HepG2 (cell line): ENCODE measurements around the gene NAPEPLD. TPM values are rescaled to one million over a fixed set of nuclear protein-coding genes. Genes with fewer than 3 reads are reported as not detected.

Experiments
- BATF2 ChIP-seq: sonication (generic); formaldehyde crosslinking; IDR thresholded peaks from 2 replicates; pipeline ENCODE4 v1.8.0; 2022; ENCODE audit warnings: mild to moderate bottlenecking, missing genetic modification reagents, moderate library complexity
- E2F1 ChIP-seq: sonication (generic); formaldehyde crosslinking; IDR thresholded peaks from 2 replicates; pipeline ENCODE4 v1.5.0; 2020; ENCODE audit warnings: missing genetic modification reagents
- FOSL1 ChIP-seq: sonication (generic); formaldehyde crosslinking; IDR thresholded peaks from 2 replicates; pipeline ENCODE4 v1.9.0; 2021; ENCODE audit warnings: missing genetic modification reagents, borderline replicate concordance
- HDAC2 ChIP-seq: sonication (generic); formaldehyde crosslinking; IDR thresholded peaks from 2 replicates; pipeline ENCODE4 v1.4.0; 2020; ENCODE audit warnings: missing genetic modification reagents
- HIVEP1 ChIP-seq: sonication (generic); formaldehyde crosslinking; IDR thresholded peaks from 2 replicates; pipeline ENCODE4 v1.4.0; 2020; ENCODE audit warnings: mild to moderate bottlenecking, missing genetic modification reagents
- HOXA3 ChIP-seq: sonication (generic); formaldehyde crosslinking; IDR thresholded peaks from 2 replicates; pipeline ENCODE4 v1.5.0; 2020; ENCODE audit warnings: missing genetic modification reagents
- KLF11 ChIP-seq: IDR thresholded peaks from 2 replicates; pipeline ENCODE4 v1.6.1; 2016; ENCODE audit warnings: missing compliant biosample characterization
- MAZ ChIP-seq, 2 experiments: sonication (generic) in 1 of 2; formaldehyde crosslinking in 1 of 2; IDR thresholded peaks; 2 replicates each; pipeline versions ENCODE4 v1.5.0 to v1.6.1; 2012 to 2020; ENCODE audit warnings: low read depth in 2 of 2, mild to moderate bottlenecking in 2 of 2, borderline replicate concordance in 1 of 2, improper control_type of control experiment in 1 of 2, low read length in 1 of 2, missing genetic modification reagents in 1 of 2, moderate library complexity in 1 of 2
- MXD1 ChIP-seq: sonication (generic); formaldehyde crosslinking; IDR thresholded peaks from 2 replicates; pipeline ENCODE4 v1.4.0; 2020; ENCODE audit warnings: mild to moderate bottlenecking, missing genetic modification reagents
- PATZ1 ChIP-seq: sonication (generic); formaldehyde crosslinking; IDR thresholded peaks from 2 replicates; pipeline ENCODE4 v1.4.0; 2020; ENCODE audit warnings: missing genetic modification reagents
- RFX3 ChIP-seq: IDR thresholded peaks from 2 replicates; pipeline ENCODE4 v1.6.1; 2016; ENCODE audit warnings: missing biosample characterization, missing genetic modification reagents
- SOX13 ChIP-seq, 3 experiments: fragments of 450-650 bp in 1 of 3; sonication (generic) in 1 of 3; formaldehyde crosslinking in 1 of 3; IDR thresholded peaks in 2 of 3; conservative IDR thresholded peaks in 1 of 3; 2 replicates each; pipeline versions ENCODE4 v1.5.0 to v1.6.1; 2016 to 2020; ENCODE audit warnings: antibody characterized with exemption in 1 of 3, mild to moderate bottlenecking in 1 of 3, missing compliant biosample characterization in 1 of 3, missing genetic modification reagents in 1 of 3, moderate library complexity in 1 of 3
- TFAP4 ChIP-seq: sonication (generic); IDR thresholded peaks from 2 replicates; pipeline ENCODE4 v1.6.1; 2016; ENCODE audit warnings: low read depth, borderline replicate concordance
- TRIM22 ChIP-seq: fragments of 450-650 bp; IDR thresholded peaks from 2 replicates; pipeline ENCODE4 v1.6.1; 2017
- WIZ ChIP-seq: sonication (generic); formaldehyde crosslinking; IDR thresholded peaks from 2 replicates; pipeline ENCODE4 v1.5.1; 2020; ENCODE audit warnings: mild to moderate bottlenecking, missing genetic modification reagents
- YEATS4 ChIP-seq: sonication (generic); formaldehyde crosslinking; IDR thresholded peaks from 2 replicates; pipeline ENCODE4 v1.4.0; 2020; ENCODE audit warnings: missing genetic modification reagents, borderline replicate concordance
- ZFP82 ChIP-seq: sonication (generic); formaldehyde crosslinking; IDR thresholded peaks from 2 replicates; pipeline ENCODE4 v1.5.1; 2020; ENCODE audit warnings: mild to moderate bottlenecking, missing genetic modification reagents, borderline replicate concordance
- ZKSCAN8 ChIP-seq: IDR thresholded peaks from 2 replicates; pipeline ENCODE4 v1.6.1; 2016; ENCODE audit warnings: borderline replicate concordance, missing genetic modification reagents, missing compliant biosample characterization
- ZNF207 ChIP-seq: fragments of 450-650 bp; IDR thresholded peaks from 2 replicates; pipeline ENCODE4 v1.6.1; 2016; ENCODE audit warnings: antibody characterized with exemption, borderline replicate concordance
- ZNF556 ChIP-seq: sonication (generic); formaldehyde crosslinking; IDR thresholded peaks from 2 replicates; pipeline ENCODE4 v1.4.0; 2020; ENCODE audit warnings: mild to moderate bottlenecking, missing genetic modification reagents, borderline replicate concordance
- ZNF652 ChIP-seq: IDR thresholded peaks from 2 replicates; pipeline ENCODE4 v1.6.1; 2016; ENCODE audit warnings: low read depth, borderline replicate concordance
- ZNF672 ChIP-seq: sonication (generic); formaldehyde crosslinking; IDR thresholded peaks from 2 replicates; pipeline ENCODE4 v1.8.1; 2022; ENCODE audit warnings: missing genetic modification reagents
- polyA plus RNA-seq, 8 experiments: library from polyadenylated mRNA; depleted of rRNA in 3 of 8; stranded (reverse) in 7 of 8; unstranded in 1 of 8; fragments of >200 nt; fragmentation: Illumina TruSeq in 4 of 8; extraction: Trizol in 4 of 8; gene quantifications; 2 replicates each; pipeline versions ENCODE4 v1.2.1 to v1.2.3, GENCODE V29; 2011 to 2016; ENCODE audit warnings: low read depth in 4 of 8, missing spikeins in 1 of 8, mixed read lengths in 1 of 8; ENCODE audit not compliant: insufficient read depth in 1 of 8
- total RNA-seq, 5 experiments: library from RNA; depleted of rRNA; stranded (reverse); fragments of >200 nt; fragmentation: Illumina TruSeq; extraction: Trizol; gene quantifications; 2 replicates each; pipeline ENCODE4 v1.2.3, GENCODE V29; 2016; ENCODE audit warnings: low read depth in 1 of 5

The NAPEPLD gene
- total and polyA plus RNA-seq, 2 of the 13 experiments (the other 11 are each of a cell fraction or from before 2014, with no cell fraction given): 3.4 to 5.6 TPM

- TF ChIP-seq TRIM22 (no peak), RFX3 (CRISPR knock-in tag) (peak; percentile 94), HIVEP1 (CRISPR knock-in tag) (peak; percentile 23; the same call in 1 of the 2 replicates), ZNF207 (no peak), WIZ (no peak), ZFP82 (CRISPR knock-in tag) (no peak), PATZ1 (CRISPR knock-in tag) (peak; percentile 70), ZNF556 (CRISPR knock-in tag) (peak; percentile 42; the same call in 1 of the 2 replicates), HDAC2 (CRISPR knock-in tag) (no peak; the same call in 1 of the 2 replicates), FOSL1 (CRISPR knock-in tag) (no peak), KLF11 (CRISPR knock-in tag) (no peak), SOX13 (IDR thresholded peaks at IDR 0.05) (no peak), SOX13 (CRISPR knock-in tag; conservative IDR thresholded peaks at IDR 0.05 in 1 of 2, IDR thresholded peaks at IDR 0.05 in 1 of 2) (peak in 1 of 2 experiments; percentile 37; a peak in 1 of 4 replicates), HOXA3 (CRISPR knock-in tag) (peak; percentile 66), ZNF652 (no peak), ZKSCAN8 (CRISPR knock-in tag) (peak; percentile 18; the same call in 1 of the 2 replicates), TFAP4 (no peak), ZNF672 (CRISPR knock-in tag) (no peak), BATF2 (0 out of 2 replicates have a peak, but pooled peaks have one; percentile 40), E2F1 (CRISPR knock-in tag) (0 out of 2 replicates have a peak, but pooled peaks have one; percentile 65), YEATS4 (CRISPR knock-in tag) (peak; percentile 72), MAZ (IDR thresholded peaks at IDR 0.05; ENCODE audit: borderline replicate concordance, low read depth, low read length) (peak; percentile 92), MAZ (CRISPR knock-in tag; IDR thresholded peaks at IDR 0.05; ENCODE audit: low read depth) (peak; percentile 70; the same call in 1 of the 2 replicates), MXD1 (CRISPR knock-in tag) (peak; percentile 76; the same call in 1 of the 2 replicates)
Measured at GRCh38 chr7:103074519-103075336, 74.2 kb downstream of the NAPEPLD start, which contains the start of the genes ARMC10 and FBXL13 (continued).
